Activated naive CD4-positive, alpha-beta T cell treated with anti-CD3 and anti-CD28 coated beads, Interleukin-2, amount 50 U/mL, for 24 hours (primary cell): Measurements from ENCODE around the gene PDE5A.
"Not testable (repeated sequence)": the region's sequence is repeated elsewhere in the genome, so short reads cannot be mapped to it uniquely, and the experiment has no call there.

Experiments
- H3K27ac Mint-ChIP-seq: one replicate; pipeline ENCODE4 v1.8.0; 2021; ENCODE audit warnings: mild to moderate bottlenecking, mixed read lengths
- H3K27me3 Mint-ChIP-seq: one replicate; pipeline ENCODE4 v1.8.0; 2021; ENCODE audit warnings: mixed read lengths
- H3K36me3 Mint-ChIP-seq: one replicate; pipeline ENCODE4 v1.8.0; 2021; ENCODE audit warnings: mixed read lengths
- H3K4me1 Mint-ChIP-seq: one replicate; pipeline ENCODE4 v1.8.0; 2021; ENCODE audit warnings: mixed read lengths
- H3K4me3 Mint-ChIP-seq: one replicate; pipeline ENCODE4 v1.8.0; 2021; ENCODE audit warnings: mild to moderate bottlenecking, mixed read lengths
- H3K9me3 Mint-ChIP-seq: one replicate; pipeline ENCODE4 v1.8.0; 2021; ENCODE audit warnings: mixed read lengths

Gene PDE5A

GRCh38 chr4:119656342-119656741, 27.7 kb upstream of the PDE5A start:
- peaks cover 2% of the 10 kb centered on the region for H3K27me3 Mint-ChIP-seq
- H3K36me3 Mint-ChIP-seq = no peaks in the 10 kb centered on the region

GRCh38 chr4:119655111-119655837, 26.7 kb upstream of the PDE5A start:
- Mint-ChIP-seq H3K27ac (no peak overlapping the region), H3K4me3 (no peak overlapping the region), H3K9me3 (no peaks in the 10 kb centered on the region), H3K4me1 (no peaks in the 10 kb centered on the region), H3K27me3 (peaks cover 2% of the 10 kb centered on the region), H3K36me3 (no peaks in the 10 kb centered on the region)

More at GRCh38 chr4:119656342-119656741, 27.7 kb upstream of the PDE5A start:
- Mint-ChIP-seq H3K9me3 (no peaks in the 10 kb centered on the region), H3K4me1 (no peaks in the 10 kb centered on the region), H3K4me3 (no peak overlapping the region), H3K27ac (no peak overlapping the region)

GRCh38 chr4:119653990-119654389, 25.4 kb upstream of the PDE5A start:
- Mint-ChIP-seq H3K9me3 (no peaks in the 10 kb centered on the region), H3K36me3 (no peaks in the 10 kb centered on the region), H3K27me3 (peaks cover 2% of the 10 kb centered on the region), H3K27ac (no peak overlapping the region), H3K4me3 (no peak overlapping the region), H3K4me1 (no peaks in the 10 kb centered on the region)

GRCh38 chr4:119652998-119653397, 24.4 kb upstream of the PDE5A start:
- Mint-ChIP-seq H3K27ac (no peak overlapping the region), H3K27me3 (no peaks in the 10 kb centered on the region), H3K9me3 (no peaks in the 10 kb centered on the region), H3K4me3 (no peak overlapping the region), H3K4me1 (no peaks in the 10 kb centered on the region), H3K36me3 (no peaks in the 10 kb centered on the region)

GRCh38 chr4:119648398-119648797, 19.8 kb upstream of the PDE5A start:
- Mint-ChIP-seq H3K4me3 (no peak overlapping the region), H3K4me1 (no peaks in the 10 kb centered on the region), H3K27ac (no peak overlapping the region), H3K27me3 (peaks cover 5% of the 10 kb centered on the region), H3K9me3 (no peaks in the 10 kb centered on the region), H3K36me3 (no peaks in the 10 kb centered on the region)

GRCh38 chr4:119647558-119647957, 19.0 kb upstream of the PDE5A start:
- H3K27ac Mint-ChIP-seq = no peak overlapping the region
- H3K36me3 Mint-ChIP-seq = no peaks in the 10 kb centered on the region
- no peaks in the 10 kb centered on the region for H3K4me1 Mint-ChIP-seq
- no peaks in the 10 kb centered on the region for H3K9me3 Mint-ChIP-seq
- H3K27me3 Mint-ChIP-seq = peaks cover 5% of the 10 kb centered on the region
- no peak overlapping the region for H3K4me3 Mint-ChIP-seq

- H3K9me3 Mint-ChIP-seq = no peaks in the 10 kb centered on the region
- no peaks in the 10 kb centered on the region for H3K36me3 Mint-ChIP-seq
- H3K27me3 Mint-ChIP-seq = peaks cover 5% of the 10 kb centered on the region
- H3K4me1 Mint-ChIP-seq = no peaks in the 10 kb centered on the region
- H3K27ac Mint-ChIP-seq = no peak overlapping the region
- H3K4me3 Mint-ChIP-seq = no peak overlapping the region
Measured at GRCh38 chr4:119646347-119647071, 17.9 kb upstream of the PDE5A start.

- H3K4me1 Mint-ChIP-seq = no peaks in the 10 kb centered on the region
- peaks cover 5% of the 10 kb centered on the region for H3K27me3 Mint-ChIP-seq
- H3K36me3 Mint-ChIP-seq = no peaks in the 10 kb centered on the region
- H3K9me3 Mint-ChIP-seq = no peaks in the 10 kb centered on the region
- no peak overlapping the region for H3K27ac Mint-ChIP-seq
- no peak overlapping the region for H3K4me3 Mint-ChIP-seq
Measured at GRCh38 chr4:119643306-119644042, 14.9 kb upstream of the PDE5A start.

- no peaks in the 10 kb centered on the region for H3K36me3 Mint-ChIP-seq
- H3K27me3 Mint-ChIP-seq = no peaks in the 10 kb centered on the region
- no peaks in the 10 kb centered on the region for H3K4me1 Mint-ChIP-seq
- no peak overlapping the region for H3K4me3 Mint-ChIP-seq
- no peaks in the 10 kb centered on the region for H3K9me3 Mint-ChIP-seq
- H3K27ac Mint-ChIP-seq = no peak overlapping the region
Measured at GRCh38 chr4:119641765-119642164, 13.2 kb upstream of the PDE5A start.

- H3K27ac Mint-ChIP-seq = no peak overlapping the region
- no peaks in the 10 kb centered on the region for H3K36me3 Mint-ChIP-seq
- H3K27me3 Mint-ChIP-seq = peaks cover 11% of the 10 kb centered on the region
- no peaks in the 10 kb centered on the region for H3K9me3 Mint-ChIP-seq
- no peaks in the 10 kb centered on the region for H3K4me1 Mint-ChIP-seq
- no peak overlapping the region for H3K4me3 Mint-ChIP-seq
Measured at GRCh38 chr4:119638359-119638758, 9.8 kb upstream of the PDE5A start.

GRCh38 chr4:119636851-119637250, 8.2 kb upstream of the PDE5A start:
- H3K27ac Mint-ChIP-seq, H3K9me3 Mint-ChIP-seq, H3K36me3 Mint-ChIP-seq, H3K4me3 Mint-ChIP-seq, H3K4me1 Mint-ChIP-seq: not testable (repeated sequence)
- H3K27me3 Mint-ChIP-seq = peaks cover 16% of the 10 kb centered on the region

GRCh38 chr4:119632216-119632615, 3.6 kb upstream of the PDE5A start:
- Mint-ChIP-seq H3K9me3 (no peaks in the 10 kb centered on the region), H3K27me3 (peaks cover 16% of the 10 kb centered on the region), H3K4me3 (no peak overlapping the region), H3K36me3 (no peaks in the 10 kb centered on the region), H3K27ac (no peak overlapping the region), H3K4me1 (peaks cover 14% of the 10 kb centered on the region)

GRCh38 chr4:119629142-119629471, 503 bp upstream of the PDE5A start:
- no peak overlapping the region for H3K27ac Mint-ChIP-seq
- peaks cover 9% of the 10 kb centered on the region for H3K27me3 Mint-ChIP-seq
- H3K4me1 Mint-ChIP-seq = peaks cover 21% of the 10 kb centered on the region
- H3K4me3 Mint-ChIP-seq = peak overlapping the region; percentile 78
- H3K36me3 Mint-ChIP-seq = no peaks in the 10 kb centered on the region
- H3K9me3 Mint-ChIP-seq = no peaks in the 10 kb centered on the region

- Mint-ChIP-seq H3K36me3 (no peaks in the 10 kb centered on the region), H3K4me3 (peak overlapping the region; percentile 91), H3K27me3 (peaks cover 5% of the 10 kb centered on the region), H3K9me3 (no peaks in the 10 kb centered on the region), H3K4me1 (peaks cover 21% of the 10 kb centered on the region), H3K27ac (no peak overlapping the region)
Measured at GRCh38 chr4:119627267-119628255, 1.0 kb downstream of the PDE5A start.

- Mint-ChIP-seq H3K36me3 (no peaks in the 10 kb centered on the region), H3K9me3 (no peaks in the 10 kb centered on the region), H3K4me3 (peak overlapping the region; percentile 87), H3K4me1 (peaks cover 21% of the 10 kb centered on the region), H3K27ac (no peak overlapping the region), H3K27me3 (peaks cover 1% of the 10 kb centered on the region)
Measured at GRCh38 chr4:119626943-119627266, 1.7 kb downstream of the PDE5A start.
